Measurements from ENCODE around the gene DBNDD1. TPM values are rescaled to one million over a fixed set of nuclear protein-coding genes. Genes with fewer than 3 reads are reported as not detected.

Gene DBNDD1
- total RNA-seq, 2 donors from 2014 or later, result 8.7 to 19.9 TPM

GRCh38 chr16:89964201-89964600 is 55.1 kb downstream of the DBNDD1 start:
- Histone ChIP-seq H3K9me3 (no peaks in the 10 kb centered on the region), H3K4me3 (no peak overlapping the region), H3K36me3 (peaks cover 3% of the 10 kb centered on the region), H3K4me1 (ENCODE audit: control insufficient read depth in 1 of 2, low read depth in 2 of 2) (no peaks in the 10 kb centered on the region), H3K27ac (no peak overlapping the region), H3K27me3 (replicated peaks; ENCODE audit: insufficient read depth) (no peaks in the 10 kb centered on the region)
- ATAC-seq (ENCODE audit: insufficient number of reproducible peaks, low FRiP score, low read depth) (no peak), DNase-seq (ENCODE audit: low spot score) (no peak)
- no peak for TF ChIP-seq CTCF (IDR thresholded peaks at IDR 0.05)

GRCh38 chr16:89962754-89963498 is 56.3 kb downstream of the DBNDD1 start:
- Histone ChIP-seq H3K27me3 (replicated peaks; ENCODE audit: insufficient read depth) (no peaks in the 10 kb centered on the region), H3K27ac (no peak overlapping the region), H3K4me1 (ENCODE audit: control insufficient read depth in 1 of 2, low read depth in 2 of 2) (no peaks in the 10 kb centered on the region), H3K9me3 (no peaks in the 10 kb centered on the region), H3K4me3 (no peak overlapping the region), H3K36me3 (peaks cover 12% of the 10 kb centered on the region)
- no peak for TF ChIP-seq CTCF (IDR thresholded peaks at IDR 0.05)
- no peak for DNase-seq (ENCODE audit: low spot score)
- ATAC-seq (ENCODE audit: insufficient number of reproducible peaks, low FRiP score, low read depth), result no peak

- H3K4me1 ChIP-seq (ENCODE audit: control insufficient read depth in 1 of 2, low read depth in 2 of 2), result no peaks in the 10 kb centered on the region
- H3K4me3 ChIP-seq, result no peak overlapping the region
- peaks cover 15% of the 10 kb centered on the region for H3K36me3 ChIP-seq
- ATAC-seq (ENCODE audit: insufficient number of reproducible peaks, low FRiP score, low read depth), result no peak
- TF ChIP-seq CTCF (IDR thresholded peaks at IDR 0.05), result no peak
- no peak overlapping the region for H3K27ac ChIP-seq
- H3K9me3 ChIP-seq, result no peaks in the 10 kb centered on the region
- H3K27me3 ChIP-seq (replicated peaks; ENCODE audit: insufficient read depth), result no peaks in the 10 kb centered on the region
- no peak for DNase-seq (ENCODE audit: low spot score)
Observed at GRCh38 chr16:89961920-89962319, 57.3 kb downstream of the DBNDD1 start.

- Histone ChIP-seq H3K4me1 (ENCODE audit: control insufficient read depth in 1 of 2, low read depth in 2 of 2) (no peaks in the 10 kb centered on the region), H3K27ac (no peak overlapping the region), H3K36me3 (peaks cover 18% of the 10 kb centered on the region), H3K9me3 (no peaks in the 10 kb centered on the region), H3K4me3 (no peak overlapping the region), H3K27me3 (replicated peaks; ENCODE audit: insufficient read depth) (no peaks in the 10 kb centered on the region)
- DNase-seq (ENCODE audit: low spot score) (no peak), ATAC-seq (ENCODE audit: insufficient number of reproducible peaks, low FRiP score, low read depth) (no peak)
- no peak for TF ChIP-seq CTCF (IDR thresholded peaks at IDR 0.05)
Observed at GRCh38 chr16:89960966-89961365, 58.3 kb downstream of the DBNDD1 start.

- Histone ChIP-seq H3K4me1 (ENCODE audit: control insufficient read depth in 1 of 2, low read depth in 2 of 2) (no peaks in the 10 kb centered on the region), H3K27ac (no peak overlapping the region), H3K27me3 (replicated peaks; ENCODE audit: insufficient read depth) (no peaks in the 10 kb centered on the region), H3K36me3 (peaks cover 22% of the 10 kb centered on the region), H3K4me3 (no peak overlapping the region), H3K9me3 (no peaks in the 10 kb centered on the region)
- DNase-seq (ENCODE audit: low spot score), result no peak
- ATAC-seq (ENCODE audit: insufficient number of reproducible peaks, low FRiP score, low read depth), result no peak
- no peak for TF ChIP-seq CTCF (IDR thresholded peaks at IDR 0.05)
Observed at GRCh38 chr16:89958596-89958995, 60.7 kb downstream of the DBNDD1 start.

Data from thoracic aorta (tissue), 2 donors.